GM12892 (cell line): ENCODE results near the gene SLC2A6.

Source experiments
- POLR2A ChIP-seq: IDR thresholded peaks from 2 replicates; pipeline ENCODE4 v1.6.1; 2011; ENCODE audit warnings: low read depth, low read length, control low read depth
- POLR2AphosphoS5 ChIP-seq: IDR thresholded peaks from 2 replicates; pipeline ENCODE4 v1.6.1; 2011; ENCODE audit warnings: low read depth, low read length, control low read depth
- TAF1 ChIP-seq: IDR thresholded peaks from 2 replicates; pipeline ENCODE4 v1.6.1; 2011; ENCODE audit warnings: low read depth, mild to moderate bottlenecking, control low read depth, low read length, borderline replicate concordance

GRCh38 chr9:133428617-133429101 lies 50.2 kb downstream of the SLC2A6 start:
- TF ChIP-seq POLR2A: no peak
- TF ChIP-seq POLR2AphosphoS5: no peak
- no peak for TF ChIP-seq TAF1
